Effector memory CD4-positive, alpha-beta T cell (primary cell): ENCODE results near the gene CCR3.

Experiments
- DNase-seq, 3 donors: peaks; one replicate each; pipeline ENCODE4 v3.0.0-alpha.2; 2020
- H3K27ac ChIP-seq: 2 replicates; pipeline ENCODE4 v1.7.0; 2013; ENCODE audit warnings: mild to moderate bottlenecking, low read length, moderate library complexity; ENCODE audit not compliant: insufficient read depth, poor library complexity, severe bottlenecking
- H3K27me3 ChIP-seq: replicated peaks from 2 replicates; pipeline ENCODE4 v1.7.0; 2013; ENCODE audit warnings: mild to moderate bottlenecking, low read length; ENCODE audit not compliant: insufficient read depth, control insufficient read depth, poor library complexity, severe bottlenecking
- H3K36me3 ChIP-seq: 2 replicates; pipeline ENCODE4 v1.7.0; 2013; ENCODE audit warnings: mild to moderate bottlenecking, low read length, moderate library complexity; ENCODE audit not compliant: control insufficient read depth, insufficient read depth
- H3K4me1 ChIP-seq: 2 replicates; pipeline ENCODE4 v1.7.0; 2013; ENCODE audit warnings: low read length, mild to moderate bottlenecking; ENCODE audit not compliant: control insufficient read depth, insufficient read depth, poor library complexity, severe bottlenecking
- H3K4me3 ChIP-seq: 2 replicates; pipeline ENCODE4 v1.7.0; 2013; ENCODE audit warnings: low read length, low read depth, mild to moderate bottlenecking; ENCODE audit not compliant: insufficient read depth, poor library complexity, severe bottlenecking
- H3K9me3 ChIP-seq: 2 replicates; pipeline ENCODE4 v1.7.0; 2013; ENCODE audit warnings: mild to moderate bottlenecking, low read length, moderate library complexity; ENCODE audit not compliant: control insufficient read depth
- total RNA-seq, 3 donors: gene quantifications; one replicate each; lab custom pipeline; 2026; lab: John Stamatoyannopoulos, UW

CCR3 gene
- 0 to 0.97 (median 0.69) reads per million in 3 donors for total RNA-seq

DNA sequence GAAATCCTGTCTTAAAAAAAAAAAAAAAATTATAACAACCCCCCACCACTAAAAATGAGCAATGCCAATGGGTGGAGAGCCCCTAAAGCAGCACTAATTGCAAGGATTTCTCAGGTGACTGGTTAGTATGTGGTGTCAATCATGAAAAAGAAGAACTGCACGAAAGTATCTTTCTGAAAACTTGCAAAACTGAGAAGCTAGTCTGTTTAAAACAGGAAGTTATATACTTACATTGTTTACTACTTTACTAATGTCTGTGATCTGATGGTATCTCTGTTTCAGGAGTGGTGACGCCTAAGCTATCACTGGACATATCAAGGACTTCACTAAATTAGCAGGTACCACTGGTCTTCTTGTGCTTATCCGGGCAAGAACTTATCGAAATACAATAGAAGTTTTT, at the start of gene CCR3:
TSS of gene CCR3 (plus strand) at position 341 of the 400 bp plus-strand sequence. CDS start 22,699 bp downstream, outside the sequence.
- no peak within 1 kb of the TSS for H3K27ac ChIP-seq
- DNase-seq: no peak
- H3K4me3 ChIP-seq: no peak within 1 kb of the TSS
- H3K27me3 ChIP-seq: no peaks in the 10 kb centered on the region
- H3K9me3 ChIP-seq: no peaks in the 10 kb centered on the region
- H3K36me3 ChIP-seq: no peaks in the 10 kb centered on the region
- H3K4me1 ChIP-seq: peaks cover 4% of the 10 kb centered on the region

DNA sequence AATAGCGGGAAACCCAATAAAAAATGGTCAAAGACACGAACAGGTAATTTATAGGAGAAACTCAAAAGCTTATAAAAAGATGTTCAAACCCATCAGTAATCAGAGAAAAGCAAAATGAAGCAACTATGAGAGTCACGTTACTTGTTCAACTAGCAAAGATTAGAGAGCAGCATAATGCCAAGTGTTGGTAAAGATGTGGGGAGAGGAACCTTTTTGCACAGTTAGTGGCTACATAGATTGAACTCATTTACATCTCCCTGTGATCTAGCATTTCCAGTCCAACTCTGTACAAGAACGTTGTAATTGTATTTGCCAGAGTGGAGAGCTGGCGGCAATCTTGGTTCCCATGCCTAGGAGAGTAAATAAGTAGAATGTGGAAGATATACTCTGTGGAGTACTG, 49.3 kb upstream of the CCR3 start:
- Histone ChIP-seq H3K4me3 (no peak overlapping the region), H3K4me1 (no peaks in the 10 kb centered on the region)

DNA sequence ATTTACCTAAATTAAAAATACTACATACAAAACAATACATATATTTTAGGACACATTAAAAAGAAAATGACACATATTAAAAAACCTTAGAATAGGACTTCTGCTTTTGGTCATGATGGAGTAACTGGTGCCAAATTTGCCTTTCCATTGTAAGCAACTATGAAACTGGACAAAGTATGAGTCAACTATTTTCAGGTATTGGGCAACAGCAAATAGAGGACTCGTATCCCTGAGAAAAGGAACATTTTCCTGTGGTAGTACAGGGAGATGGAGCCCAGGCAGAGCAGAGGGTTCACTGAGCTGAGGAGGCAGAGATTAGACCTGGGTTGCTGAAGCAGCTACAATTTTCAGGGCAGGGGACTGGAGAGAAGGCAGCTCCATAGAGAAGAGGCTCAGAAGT, 48.8 kb upstream of the CCR3 start:
- Histone ChIP-seq H3K4me1 (no peaks in the 10 kb centered on the region), H3K4me3 (no peak overlapping the region), H3K9me3 (no peaks in the 10 kb centered on the region), H3K36me3 (no peaks in the 10 kb centered on the region), H3K27ac (no peak overlapping the region), H3K27me3 (no peaks in the 10 kb centered on the region)
- no peak for DNase-seq

More for the DNA sequence above, 49.3 kb upstream of the CCR3 start:
- Histone ChIP-seq H3K36me3 (no peaks in the 10 kb centered on the region), H3K9me3 (no peaks in the 10 kb centered on the region), H3K27me3 (no peaks in the 10 kb centered on the region), H3K27ac (no peak overlapping the region)
- DNase-seq: no peak

DNA sequence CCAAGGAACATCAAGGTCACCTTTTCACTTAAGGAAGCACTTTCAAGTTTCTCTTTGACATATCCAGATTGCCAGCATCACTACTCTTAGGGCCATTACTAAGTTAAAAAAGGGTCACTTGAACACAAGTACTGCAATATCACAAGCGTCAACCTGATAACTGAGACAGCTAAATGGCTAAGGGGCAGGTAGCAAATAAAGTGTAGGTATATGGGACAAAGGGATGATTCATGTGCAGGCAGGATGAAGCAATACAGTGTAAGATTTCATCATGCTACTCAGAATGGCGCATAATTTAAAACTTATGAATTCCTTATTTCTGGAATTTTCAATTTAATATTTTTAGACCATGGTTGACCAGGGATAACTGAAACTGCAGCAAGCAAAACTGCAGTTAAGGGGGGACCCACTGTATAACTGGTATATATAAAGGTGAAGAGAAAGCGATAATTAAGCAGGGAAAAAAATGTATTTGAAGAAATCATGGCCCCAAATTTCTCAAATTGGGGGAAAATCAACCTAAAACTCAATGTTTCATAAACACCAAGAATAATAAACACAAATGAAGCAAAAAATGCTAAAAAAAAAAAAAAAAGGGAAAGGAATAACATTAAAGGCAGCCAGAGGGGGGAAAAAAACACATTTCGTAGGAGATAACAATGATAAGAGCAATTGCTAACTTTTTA, 47.2 kb upstream of the CCR3 start:
- H3K27ac ChIP-seq: no peak overlapping the region
- no peaks in the 10 kb centered on the region for H3K27me3 ChIP-seq
- H3K4me3 ChIP-seq: no peak overlapping the region
- H3K9me3 ChIP-seq: no peaks in the 10 kb centered on the region
- DNase-seq: no peak
- no peaks in the 10 kb centered on the region for H3K36me3 ChIP-seq
- no peaks in the 10 kb centered on the region for H3K4me1 ChIP-seq

DNA sequence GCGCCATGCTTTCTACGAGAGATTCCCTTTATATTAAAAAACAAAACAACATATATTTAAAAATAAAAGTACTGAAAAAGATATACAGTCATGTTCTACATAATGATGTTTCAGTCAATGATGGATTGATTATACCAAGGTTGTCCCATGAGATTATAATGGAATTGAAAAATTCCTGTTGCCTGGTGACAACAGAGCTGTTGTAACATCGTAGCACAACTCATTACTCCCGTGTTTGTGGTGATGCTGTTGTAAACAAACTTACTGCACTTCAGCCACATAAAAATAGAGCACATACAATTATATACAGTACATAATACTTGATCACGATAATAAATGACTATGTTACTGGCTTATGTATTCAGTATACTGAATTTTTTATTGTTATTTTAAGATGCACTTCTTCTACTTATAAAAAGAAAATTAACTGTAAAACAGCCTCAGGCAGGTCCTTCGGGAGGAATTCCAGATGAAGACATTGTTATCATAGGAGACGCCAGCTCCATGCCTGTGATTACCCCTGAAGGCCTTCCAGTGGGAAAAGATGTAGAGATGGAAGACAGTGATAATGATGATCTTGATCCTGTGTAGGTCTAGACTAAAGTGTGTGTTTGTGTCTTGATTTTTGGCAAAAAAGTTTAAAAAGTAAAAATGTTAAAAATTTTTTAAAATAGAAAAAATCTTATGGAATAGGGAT, 45.9 kb upstream of the CCR3 start:
- H3K36me3 ChIP-seq: no peaks in the 10 kb centered on the region
- no peaks in the 10 kb centered on the region for H3K9me3 ChIP-seq
- no peaks in the 10 kb centered on the region for H3K4me1 ChIP-seq
- H3K27ac ChIP-seq: no peak overlapping the region
- H3K27me3 ChIP-seq: no peaks in the 10 kb centered on the region
- no peak for DNase-seq
- no peak overlapping the region for H3K4me3 ChIP-seq

DNA sequence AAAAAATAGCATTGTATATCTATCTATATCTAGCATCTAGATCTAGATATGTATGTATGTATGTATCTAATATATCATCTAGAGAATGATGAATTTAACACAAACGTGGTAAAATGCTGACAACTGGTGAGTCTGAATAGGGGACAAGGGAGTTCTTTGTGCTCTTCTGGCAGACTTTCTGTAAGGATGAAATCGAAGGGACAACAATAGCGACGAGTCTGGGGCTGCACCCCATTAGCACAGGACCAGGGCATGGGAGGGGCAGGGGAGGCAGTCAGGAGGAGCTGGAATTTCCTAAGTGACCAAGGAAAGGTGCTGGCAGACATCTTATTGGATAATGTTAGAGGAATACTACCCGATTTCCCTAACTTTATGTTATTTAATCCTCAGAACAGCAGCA, 42.0 kb upstream of the CCR3 start:
- Histone ChIP-seq H3K27me3 (no peaks in the 10 kb centered on the region), H3K4me1 (no peaks in the 10 kb centered on the region), H3K36me3 (no peaks in the 10 kb centered on the region), H3K9me3 (no peaks in the 10 kb centered on the region), H3K27ac (no peak overlapping the region), H3K4me3 (no peak overlapping the region)
- no peak for DNase-seq

DNA sequence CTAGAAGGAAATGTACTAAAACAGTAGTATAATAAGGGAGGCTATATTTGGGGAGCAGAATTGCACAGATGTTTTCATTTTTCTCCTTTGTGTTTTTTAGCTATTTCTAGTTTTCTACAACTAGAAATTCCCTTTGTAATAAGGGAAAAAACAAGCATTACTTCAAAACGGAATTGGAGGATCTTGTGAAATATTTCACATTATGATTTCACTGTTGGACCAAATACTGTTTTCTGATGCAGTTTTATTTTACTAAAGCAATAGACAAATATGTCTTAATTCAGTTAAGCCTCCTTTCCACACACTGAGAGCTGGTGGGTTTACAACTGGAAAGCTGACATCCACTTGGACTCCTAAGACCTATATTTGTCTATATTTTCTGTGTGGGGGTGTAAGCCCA, 41.5 kb upstream of the CCR3 start:
- Histone ChIP-seq H3K4me1 (no peaks in the 10 kb centered on the region), H3K27ac (no peak overlapping the region), H3K27me3 (no peaks in the 10 kb centered on the region), H3K9me3 (no peaks in the 10 kb centered on the region), H3K4me3 (no peak overlapping the region), H3K36me3 (no peaks in the 10 kb centered on the region)
- no peak for DNase-seq

DNA sequence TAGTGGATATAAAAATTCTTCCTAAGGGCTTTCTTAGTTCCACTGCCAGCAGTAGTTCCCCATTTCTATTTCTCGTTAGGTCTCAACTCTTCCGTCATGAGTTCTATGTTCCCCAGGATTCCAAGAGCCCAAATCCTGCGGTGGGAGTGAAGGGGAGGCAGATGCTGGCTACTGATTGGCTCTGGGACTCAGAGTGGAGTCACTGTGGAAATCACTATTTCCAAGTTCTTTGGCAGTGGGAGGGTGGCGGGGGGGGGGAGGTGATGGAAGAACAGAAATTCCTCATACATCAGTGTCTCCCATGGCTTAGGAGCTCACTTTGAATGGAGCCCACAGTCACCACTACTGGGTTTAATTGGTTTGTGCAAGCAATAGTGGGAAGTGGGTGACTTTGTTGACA, 39.7 kb upstream of the CCR3 start:
- no peaks in the 10 kb centered on the region for H3K27me3 ChIP-seq
- H3K9me3 ChIP-seq: no peaks in the 10 kb centered on the region
- no peak overlapping the region for H3K27ac ChIP-seq
- H3K4me3 ChIP-seq: no peak overlapping the region
- H3K4me1 ChIP-seq: no peaks in the 10 kb centered on the region
- H3K36me3 ChIP-seq: no peaks in the 10 kb centered on the region
- no peak for DNase-seq

DNA sequence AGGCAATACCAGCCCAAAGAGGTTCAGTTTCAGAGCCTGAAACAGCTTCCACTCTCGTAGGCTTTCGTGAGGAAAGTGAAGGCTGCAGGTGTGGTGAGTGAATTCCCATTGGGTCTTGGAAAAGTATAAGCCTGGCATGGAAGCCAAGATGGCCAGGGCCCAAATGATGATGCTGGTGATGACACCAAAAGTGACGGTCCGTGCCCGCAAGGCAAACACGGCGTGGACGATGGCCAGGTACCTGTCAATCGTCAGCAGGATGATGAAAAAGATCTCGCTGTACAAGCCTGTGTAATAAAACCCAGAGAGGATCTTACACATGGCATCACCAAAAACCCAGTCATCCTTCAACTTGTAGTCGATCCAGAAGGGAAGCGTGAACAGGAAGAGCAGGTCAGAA, 38.6 kb upstream of the CCR3 start:
- DNase-seq: no peak
- H3K36me3 ChIP-seq: no peaks in the 10 kb centered on the region
- no peak overlapping the region for H3K27ac ChIP-seq
- no peaks in the 10 kb centered on the region for H3K9me3 ChIP-seq
- peaks cover 9% of the 10 kb centered on the region for H3K4me1 ChIP-seq
- no peaks in the 10 kb centered on the region for H3K27me3 ChIP-seq
- H3K4me3 ChIP-seq: no peak overlapping the region

DNA sequence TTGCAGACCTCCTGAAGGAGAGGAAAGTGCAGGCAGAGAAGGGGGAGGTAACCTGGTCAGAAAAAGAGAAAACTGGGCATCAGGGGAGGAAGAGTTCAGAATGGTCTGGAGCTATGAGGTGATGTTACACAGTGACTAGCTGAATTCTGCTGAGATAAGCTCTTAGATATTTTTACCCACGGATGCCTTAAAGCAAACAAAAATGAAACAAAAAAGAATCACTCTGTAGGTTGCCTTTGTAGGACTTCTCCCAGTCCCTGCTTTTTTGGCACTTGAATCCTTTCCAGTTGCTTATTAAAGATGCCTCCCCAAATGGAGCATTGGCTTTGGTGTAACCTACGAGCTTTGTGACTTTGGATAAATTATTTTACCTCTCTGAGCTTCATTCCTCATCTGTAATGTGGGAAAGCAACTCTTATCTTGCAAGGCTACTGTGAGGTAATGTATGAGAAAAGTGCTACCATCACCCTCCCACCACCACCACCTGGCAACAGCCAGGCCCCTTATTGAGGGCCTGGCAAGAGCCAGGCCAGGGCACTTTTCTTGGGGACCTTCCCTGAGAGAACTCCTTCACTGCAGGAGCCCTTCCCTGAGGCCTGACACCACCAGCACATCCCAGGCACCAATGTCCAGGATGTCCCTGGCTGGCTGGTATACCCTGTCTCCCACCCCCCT, 36.8 kb upstream of the CCR3 start:
- H3K27ac ChIP-seq: no peak overlapping the region
- no peak for DNase-seq
- no peak overlapping the region for H3K4me3 ChIP-seq
- no peaks in the 10 kb centered on the region for H3K27me3 ChIP-seq
- no peaks in the 10 kb centered on the region for H3K9me3 ChIP-seq
- H3K4me1 ChIP-seq: peaks cover 10% of the 10 kb centered on the region
- no peaks in the 10 kb centered on the region for H3K36me3 ChIP-seq
